Prostate gland (tissue), 2 donors: ENCODE results near the gene MMP25. TPM values are rescaled to one million over a fixed set of nuclear protein-coding genes. Genes with fewer than 3 reads are reported as not detected.

ENCODE experiments used
- DNase-seq: peaks from one replicate; pipeline ENCODE4 v3.0.0-alpha.2; 2019; ENCODE audit warnings: low spot score
- H3K27ac ChIP-seq, 2 donors: fragments of 200-600 bp; sonication (generic); 2 replicates each; pipeline ENCODE4 v1.5.1; 2017 to 2019
- H3K27me3 ChIP-seq: fragments of 200-600 bp; sonication (generic); replicated peaks from 2 replicates; pipeline ENCODE4 v1.5.1; 2019; ENCODE audit not compliant: insufficient read depth
- H3K36me3 ChIP-seq, 2 donors: fragments of 200-600 bp; sonication (generic); 1 replicate in 1 of 2; 2 replicates in 1 of 2; pipeline versions ENCODE4 v1.5.1 to v1.8.1; 2017 to 2019
- H3K4me1 ChIP-seq: fragments of 200-600 bp; sonication (generic); replicated peaks from 2 replicates; pipeline ENCODE4 v1.5.1; 2019
- H3K4me3 ChIP-seq, 2 donors: fragments of 200-600 bp; sonication (generic); 2 replicates each; pipeline ENCODE4 v1.5.1; 2017 to 2019
- H3K9me3 ChIP-seq: fragments of 200-600 bp; sonication (generic); 2 replicates; pipeline ENCODE4 v1.5.1; 2017
- POLR2A ChIP-seq: fragments of 450-650 bp; IDR thresholded peaks from one replicate; pipeline ENCODE4 v1.6.1; 2016; ENCODE audit warnings: antibody characterized with exemption, mild to moderate bottlenecking
- POLR2AphosphoS5 ChIP-seq: sonication (generic); formaldehyde crosslinking; IDR thresholded peaks from one replicate; pipeline ENCODE4 v1.6.1; 2017; ENCODE audit warnings: antibody characterized with exemption
- WGBS: methylation state at CpG from one replicate; pipeline ENCODE4 v1.1.5; 2018; 5-methylcytosine and 5-hydroxymethylcytosine counted together
- intact Hi-C: fragments of 100-400 bp; cut with DNase I; formaldehyde crosslinking; loops from one replicate; pipeline ENCODE4 v1.14.2; 2022
- total RNA-seq, 2 donors: library from RNA; depleted of rRNA; stranded (reverse); fragments of >200 nt; gene quantifications; one replicate each; pipeline ENCODE4 v1.1.0, GENCODE V29; 2016
- TF ChIP-seq, protein P1 (sequence below), 4 experiments: fragments of 200-600 bp in 2 of 4; fragments of 450-650 bp in 2 of 4; sonication (generic) in 2 of 4; IDR thresholded peaks; 1 replicate in 3 of 4; 2 replicates in 1 of 4; pipeline ENCODE4 v1.5.1; 2016 to 2019; ENCODE audit warnings: antibody characterized with exemption in 4 of 4, mild to moderate bottlenecking in 2 of 4, moderate library complexity in 2 of 4

The MMP25 gene
- total RNA-seq, 2 donors from 2014 or later, result 0.74 to 1.4 TPM

DNA sequence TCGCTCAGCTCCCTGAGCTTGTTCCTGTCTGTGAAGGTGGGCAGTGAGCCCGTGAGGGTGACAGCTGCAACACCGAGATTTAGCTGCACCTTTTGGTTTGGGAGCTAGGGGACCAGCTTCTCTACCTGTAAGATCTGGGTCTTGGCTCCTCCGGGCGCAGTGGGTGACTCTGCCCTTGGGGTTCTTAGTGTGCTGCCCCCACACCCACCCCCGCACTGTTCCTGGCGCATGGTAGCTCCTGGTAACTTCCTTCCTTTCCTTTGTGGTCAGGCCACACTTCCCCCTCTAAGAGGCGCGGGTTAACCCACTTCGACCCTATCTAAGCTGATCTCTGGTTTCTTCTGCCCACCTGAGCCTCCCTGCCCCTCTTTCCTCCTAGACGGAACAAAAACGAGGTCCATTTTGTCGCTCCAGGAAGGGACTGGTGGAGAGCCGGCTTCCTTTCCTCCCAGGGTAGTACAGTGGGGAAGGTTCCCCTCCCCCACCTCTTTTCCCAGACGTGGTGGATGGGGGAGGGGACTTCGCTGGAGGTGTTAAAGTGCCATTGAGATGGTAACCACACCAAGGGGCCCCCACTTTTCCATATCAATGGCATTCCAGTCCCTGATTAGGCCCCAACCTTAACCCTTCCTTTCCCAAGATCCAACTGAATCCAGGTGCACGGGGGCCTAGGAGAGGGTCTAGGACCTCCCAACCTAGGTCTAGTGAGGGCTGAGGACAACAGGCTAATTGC lies 38.2 kb upstream of the MMP25 start:
- peaks cover 7% of the 10 kb centered on the region for H3K4me1 ChIP-seq
- TF ChIP-seq POLR2A (no peak), POLR2AphosphoS5 (no peak)
- TF ChIP-seq, protein P1, sequence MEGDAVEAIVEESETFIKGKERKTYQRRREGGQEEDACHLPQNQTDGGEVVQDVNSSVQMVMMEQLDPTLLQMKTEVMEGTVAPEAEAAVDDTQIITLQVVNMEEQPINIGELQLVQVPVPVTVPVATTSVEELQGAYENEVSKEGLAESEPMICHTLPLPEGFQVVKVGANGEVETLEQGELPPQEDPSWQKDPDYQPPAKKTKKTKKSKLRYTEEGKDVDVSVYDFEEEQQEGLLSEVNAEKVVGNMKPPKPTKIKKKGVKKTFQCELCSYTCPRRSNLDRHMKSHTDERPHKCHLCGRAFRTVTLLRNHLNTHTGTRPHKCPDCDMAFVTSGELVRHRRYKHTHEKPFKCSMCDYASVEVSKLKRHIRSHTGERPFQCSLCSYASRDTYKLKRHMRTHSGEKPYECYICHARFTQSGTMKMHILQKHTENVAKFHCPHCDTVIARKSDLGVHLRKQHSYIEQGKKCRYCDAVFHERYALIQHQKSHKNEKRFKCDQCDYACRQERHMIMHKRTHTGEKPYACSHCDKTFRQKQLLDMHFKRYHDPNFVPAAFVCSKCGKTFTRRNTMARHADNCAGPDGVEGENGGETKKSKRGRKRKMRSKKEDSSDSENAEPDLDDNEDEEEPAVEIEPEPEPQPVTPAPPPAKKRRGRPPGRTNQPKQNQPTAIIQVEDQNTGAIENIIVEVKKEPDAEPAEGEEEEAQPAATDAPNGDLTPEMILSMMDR (IDR thresholded peaks at IDR 0.05), result no peak
- no peaks in the 10 kb centered on the region for H3K27me3 ChIP-seq
- no peaks in the 10 kb centered on the region for H3K36me3 ChIP-seq
- H3K4me3 ChIP-seq, result no peak overlapping the region
- H3K27ac ChIP-seq, result no peak overlapping the region
- intact Hi-C loops, result no loop called here
- DNase-seq, result no peak
- no peaks in the 10 kb centered on the region for H3K9me3 ChIP-seq
- 33% methylated on average over 17 of the region's 17 CpGs for WGBS

DNA sequence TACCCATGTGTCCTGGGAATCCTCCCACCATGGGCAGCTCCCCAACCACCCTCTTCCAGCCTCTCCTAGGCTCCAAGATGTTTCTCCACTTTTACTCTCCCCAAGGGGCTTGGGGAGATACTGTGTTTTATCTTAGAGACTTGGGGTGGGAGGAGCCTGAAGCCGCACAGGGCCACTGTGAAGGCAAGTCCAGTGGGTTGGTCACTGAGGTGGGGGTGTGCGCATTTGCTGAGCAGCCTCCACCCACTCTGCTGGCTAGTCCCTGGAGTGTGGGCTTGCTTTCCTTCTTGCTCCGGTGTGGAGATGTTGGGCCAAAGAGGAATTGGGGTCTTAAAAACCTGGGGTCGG lies 37.7 kb upstream of the MMP25 start:
- H3K4me3 ChIP-seq, result no peak overlapping the region
- H3K9me3 ChIP-seq, result no peaks in the 10 kb centered on the region
- DNase-seq, result no peak
- WGBS, result 73% methylated on average over 4 of the region's 4 CpGs
- no peak overlapping the region for H3K27ac ChIP-seq
- TF ChIP-seq, protein P1 (IDR thresholded peaks at IDR 0.05), result no peak
- no peak for TF ChIP-seq POLR2AphosphoS5
- no peak for TF ChIP-seq POLR2A
- H3K27me3 ChIP-seq, result no peaks in the 10 kb centered on the region
- peaks cover 7% of the 10 kb centered on the region for H3K4me1 ChIP-seq
- no peaks in the 10 kb centered on the region for H3K36me3 ChIP-seq
- intact Hi-C loops, result no loop called here

DNA sequence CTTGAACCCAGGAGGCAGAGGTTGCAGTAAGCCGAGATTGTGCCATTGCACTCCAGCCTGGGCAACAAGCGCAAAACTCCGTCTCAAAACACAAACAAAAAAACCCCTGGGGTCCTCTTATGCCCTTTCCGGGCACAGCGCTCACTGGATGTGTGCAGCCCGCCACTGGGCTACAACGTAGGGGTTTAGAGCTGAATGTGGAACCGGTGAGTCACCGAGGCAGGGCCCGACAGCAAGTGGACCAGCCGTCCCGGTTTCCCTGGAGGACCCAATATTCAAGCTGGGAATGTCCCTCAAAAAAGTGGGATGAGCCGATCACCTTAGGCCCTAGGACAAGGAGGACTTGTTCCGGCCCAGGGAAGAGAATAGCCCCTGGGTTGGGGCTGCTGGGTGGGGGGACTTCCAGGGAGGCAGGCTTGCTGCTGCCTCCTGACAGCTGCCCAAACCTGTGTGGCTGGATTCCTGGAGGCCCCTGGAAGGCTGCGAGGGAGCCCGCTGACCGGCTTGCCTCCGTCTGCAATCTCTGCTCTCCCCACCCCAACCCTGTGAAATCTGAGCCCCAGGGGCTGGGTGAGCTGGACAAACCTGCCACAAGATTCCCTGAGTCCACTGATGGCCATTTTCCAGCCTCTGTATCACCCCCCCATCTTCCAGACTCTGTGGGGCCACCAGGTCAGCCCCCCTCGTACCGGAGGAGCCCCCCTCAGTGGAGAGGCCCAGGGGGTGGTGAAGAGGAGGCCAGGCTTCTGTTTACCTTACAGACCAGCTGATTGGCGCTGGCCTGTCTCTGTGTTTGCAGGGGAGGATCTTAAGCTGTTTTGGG lies 36.6 kb upstream of the MMP25 start:
- no peaks in the 10 kb centered on the region for H3K36me3 ChIP-seq
- peak; percentile 56 for TF ChIP-seq POLR2AphosphoS5
- TF ChIP-seq, protein P1 (IDR thresholded peaks at IDR 0.05), result no peak
- peaks cover 7% of the 10 kb centered on the region for H3K4me1 ChIP-seq
- peak; percentile 81 for DNase-seq
- H3K27me3 ChIP-seq, result no peaks in the 10 kb centered on the region
- intact Hi-C loops, result no loop called here
- H3K4me3 ChIP-seq, result no peak overlapping the region
- peak overlapping the region; percentile 52 to 57 for H3K27ac ChIP-seq
- 43% methylated on average over 21 of the region's 21 CpGs for WGBS
- H3K9me3 ChIP-seq, result no peaks in the 10 kb centered on the region

DNA sequence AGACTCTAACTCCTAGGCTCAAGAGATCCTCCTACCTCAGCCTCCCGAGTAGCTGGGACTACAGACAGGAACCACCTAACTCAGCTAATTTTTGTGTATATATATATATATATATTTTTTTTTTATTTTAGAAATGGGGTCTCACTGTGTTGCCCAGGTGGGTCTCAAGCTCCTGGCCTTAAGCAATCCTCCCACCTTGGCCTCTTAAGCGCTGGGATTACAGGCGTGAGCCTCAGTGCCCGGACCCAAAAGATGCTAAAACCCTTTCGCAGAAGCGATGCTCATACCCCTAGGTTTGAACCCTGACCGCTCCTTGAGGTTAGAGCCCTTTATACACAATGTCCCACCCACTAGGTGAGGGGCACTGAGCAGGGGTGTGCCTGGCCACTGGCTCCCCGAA lies 35.9 kb upstream of the MMP25 start:
- no peaks in the 10 kb centered on the region for H3K9me3 ChIP-seq
- TF ChIP-seq POLR2AphosphoS5, result no peak
- no peak for TF ChIP-seq POLR2A
- TF ChIP-seq, protein P1 (IDR thresholded peaks at IDR 0.05), result no peak
- no peak for DNase-seq
- intact Hi-C loops, result no loop called here
- no peaks in the 10 kb centered on the region for H3K36me3 ChIP-seq
- peaks cover 7% of the 10 kb centered on the region for H3K4me1 ChIP-seq
- H3K27me3 ChIP-seq, result no peaks in the 10 kb centered on the region
- peak overlapping the region; percentile 52 to 57 for H3K27ac ChIP-seq
- WGBS, result 93% methylated on average over 8 of the region's 8 CpGs
- no peak overlapping the region for H3K4me3 ChIP-seq
